CD8-positive, alpha-beta memory T cell (primary cell): Measurements from ENCODE around the gene CNPY4. TPM values are rescaled to one million over a fixed set of nuclear protein-coding genes. Genes with fewer than 3 reads are reported as not detected.

ENCODE experiments used
- CTCF ChIA-PET: fragments of 350-600 bp; sonication (Branson Sonifier 250); formaldehyde crosslinking; loops from one replicate; lab custom pipeline; 2021; ENCODE audit warnings: antibody characterized with exemption; lab: Charles Lee
- POLR2A ChIA-PET: fragments of 350-600 bp; sonication (Branson Sonifier 250); formaldehyde crosslinking; loops from one replicate; lab custom pipeline; 2021; ENCODE audit warnings: antibody characterized with exemption; lab: Charles Lee
- DNase-seq, 5 donors: peaks; one replicate each; pipeline versions ENCODE4 v3.0.0 to v3.0.0-alpha.2; 2020 to 2022; ENCODE audit warnings: mixed read lengths in 1 of 5
- H3K27ac ChIP-seq: one replicate; pipeline ENCODE4 v1.7.0; 2013; ENCODE audit warnings: low read depth, mild to moderate bottlenecking, low read length, moderate library complexity
- H3K27me3 ChIP-seq: 2 replicates; pipeline ENCODE4 v1.7.0; 2013; ENCODE audit warnings: low read length, mild to moderate bottlenecking; ENCODE audit not compliant: insufficient read depth, poor library complexity, severe bottlenecking
- H3K36me3 ChIP-seq: 2 replicates; pipeline ENCODE4 v1.7.0; 2013; ENCODE audit warnings: mild to moderate bottlenecking, low read length, moderate library complexity; ENCODE audit not compliant: insufficient read depth
- H3K4me1 ChIP-seq: 2 replicates; pipeline ENCODE4 v1.7.0; 2013; ENCODE audit warnings: mild to moderate bottlenecking, low read length, moderate library complexity; ENCODE audit not compliant: insufficient read depth
- H3K4me3 ChIP-seq: 2 replicates; pipeline ENCODE4 v1.7.0; 2013; ENCODE audit warnings: mild to moderate bottlenecking, low read length
- H3K9me3 ChIP-seq: 2 replicates; pipeline ENCODE4 v1.7.0; 2013; ENCODE audit warnings: mild to moderate bottlenecking, low read length
- H3K27ac Mint-ChIP-seq, 8 donors: one replicate each; pipeline ENCODE4 v1.8.0; 2020 to 2021; ENCODE audit warnings: mixed read lengths in 8 of 8, mild to moderate bottlenecking in 6 of 8, inconsistent platforms in 3 of 8, moderate library complexity in 3 of 8
- H3K27me3 Mint-ChIP-seq, 2 donors: one replicate each; pipeline ENCODE4 v1.8.0; 2020 to 2021; ENCODE audit warnings: mixed read lengths in 2 of 2, mild to moderate bottlenecking in 1 of 2, moderate library complexity in 1 of 2
- H3K36me3 Mint-ChIP-seq, 3 donors: one replicate each; pipeline ENCODE4 v1.8.0; 2020 to 2021; ENCODE audit warnings: mixed read lengths in 3 of 3, inconsistent platforms in 1 of 3, mild to moderate bottlenecking in 1 of 3
- H3K4me1 Mint-ChIP-seq, 3 donors: one replicate each; pipeline ENCODE4 v1.8.0; 2020 to 2021; ENCODE audit warnings: mixed read lengths in 3 of 3, inconsistent platforms in 1 of 3, mild to moderate bottlenecking in 1 of 3
- H3K4me3 Mint-ChIP-seq, 7 donors: one replicate each; pipeline ENCODE4 v1.8.0; 2020 to 2021; ENCODE audit warnings: mixed read lengths in 7 of 7, mild to moderate bottlenecking in 6 of 7, moderate library complexity in 4 of 7, inconsistent platforms in 2 of 7
- H3K9me3 Mint-ChIP-seq, 5 donors: one replicate each; pipeline ENCODE4 v1.8.0; 2020 to 2022; ENCODE audit warnings: mixed read lengths in 5 of 5, mild to moderate bottlenecking in 3 of 5, moderate library complexity in 2 of 5, inconsistent platforms in 1 of 5
- polyA plus RNA-seq: library from polyadenylated mRNA; unstranded; fragments of 300-500 nt; fragmentation: Illumina TruSeq; gene quantifications from one replicate; pipeline ENCODE4 v1.2.3, GENCODE V29; 2021
- total RNA-seq, 2 experiments: library from RNA; stranded (reverse); gene quantifications; one replicate each; pipeline ENCODE4 v1.2.3, GENCODE V29; 2021

Gene CNPY4
- total and polyA plus RNA-seq, 3 experiments from 2014 or later, result 18.9 to 24.1 (median 19.0) TPM

GRCh38 chr7:100101016-100101862 lies 18.2 kb upstream of the CNPY4 start, which contains the start of the genes AP4M1 and MCM7:
AP4M1 (plus strand) TSS chr7:100101643; CDS start chr7:100101715, 72 bp downstream.
MCM7 (minus strand) TSS chr7:100101397; CDS start chr7:100101294, 103 bp downstream.
- ChIA-PET POLR2A (interaction anchor here (0.6 to 3.5 kb wide), 18 partner anchors 11 to 1116 kb away, joined by 3 to 50 read pairs (median 6); partner anchors contain the start of genes COPS6, MBLAC1, PLOD3 and PPP1R35), CTCF (interaction anchor here (1.1 to 3.8 kb wide), 10 partner anchors 9 to 117 kb away, joined by 3 to 19 read pairs (median 4); partner anchors contain the start of genes MBLAC1 and ZNF3)
- peaks cover 0 to 9% of the 10 kb centered on the region in 2 donors for H3K27me3 Mint-ChIP-seq
- no peaks in the 10 kb centered on the region for H3K9me3 Mint-ChIP-seq
- peaks cover 39 to 48% (median 45%) of the 10 kb centered on the region in 3 donors for H3K4me1 Mint-ChIP-seq
- H3K36me3 Mint-ChIP-seq, result peaks cover 7 to 76% (median 19%) of the 10 kb centered on the region in 3 donors
- H3K4me3 Mint-ChIP-seq, result peak within 1 kb of the TSS; percentile 90 to 97 (median 94)
- Histone ChIP-seq H3K27me3 (no peaks in the 10 kb centered on the region), H3K27ac (peak within 1 kb of the TSS; percentile 85), H3K4me3 (peak within 1 kb of the TSS; percentile 96), H3K36me3 (peaks cover 29% of the 10 kb centered on the region), H3K9me3 (no peaks in the 10 kb centered on the region), H3K4me1 (peaks cover 21% of the 10 kb centered on the region)
- peak within 1 kb of the TSS; percentile 94 to 100 (median 96) for H3K27ac Mint-ChIP-seq
- DNase-seq, result peak; percentile 94 to 97 (median 95)

GRCh38 chr7:100102950-100103840 lies 16.2 kb upstream of the CNPY4 start:
- Histone ChIP-seq H3K9me3 (no peaks in the 10 kb centered on the region), H3K4me1 (peaks cover 21% of the 10 kb centered on the region), H3K27ac (no peak overlapping the region), H3K4me3 (no peak overlapping the region), H3K27me3 (no peaks in the 10 kb centered on the region), H3K36me3 (peaks cover 21% of the 10 kb centered on the region)
- Mint-ChIP-seq H3K9me3 (no peaks in the 10 kb centered on the region), H3K4me1 (peaks cover 32 to 38% (median 34%) of the 10 kb centered on the region in 3 donors), H3K4me3 (peak overlapping the region; percentile 19 to 97 (median 86)), H3K27ac (peak overlapping the region in 4 of 8 donors; percentile 85 to 99 (median 94)), H3K36me3 (peaks cover 0 to 76% (median 16%) of the 10 kb centered on the region in 3 donors), H3K27me3 (peaks cover 0 to 9% of the 10 kb centered on the region in 2 donors)
- no peak for DNase-seq
- POLR2A ChIA-PET, result interaction anchor here (3.4 to 3.5 kb wide), 2 partner anchors 15 to 17 kb away, joined by 17 to 18 read pairs; partner anchors contain the start of gene COPS6
- CTCF ChIA-PET, result interaction anchor here (0.7 to 3.1 kb wide), 5 partner anchors 8 to 26 kb away, joined by 3 to 19 read pairs (median 5); no protein-coding TSS in a partner anchor

GRCh38 chr7:100105534-100105933 lies 13.9 kb upstream of the CNPY4 start:
- Histone ChIP-seq H3K27me3 (no peaks in the 10 kb centered on the region), H3K4me1 (peaks cover 7% of the 10 kb centered on the region), H3K4me3 (no peak overlapping the region), H3K9me3 (no peaks in the 10 kb centered on the region), H3K36me3 (peaks cover 18% of the 10 kb centered on the region), H3K27ac (no peak overlapping the region)
- DNase-seq, result no peak
- Mint-ChIP-seq H3K4me1 (peaks cover 10 to 15% (median 11%) of the 10 kb centered on the region in 3 donors), H3K36me3 (peaks cover 0 to 74% (median 6%) of the 10 kb centered on the region in 3 donors), H3K9me3 (no peaks in the 10 kb centered on the region), H3K4me3 (no peak overlapping the region), H3K27me3 (peaks cover 0 to 5% of the 10 kb centered on the region in 2 donors), H3K27ac (peak overlapping the region in 2 of 8 donors; percentile 47 to 92)
- CTCF ChIA-PET, result interaction anchor here (1.1 kb wide), 1 partner anchor 10 kb away, joined by 3 read pairs; no protein-coding TSS in a partner anchor
- POLR2A ChIA-PET, result interaction anchor here (0.6 kb wide), 1 partner anchor 497 kb away, joined by 3 read pairs; the partner anchor contains the start of gene PCOLCE

- ChIA-PET CTCF (interaction anchor here (1.7 kb wide), 1 partner anchor 24 kb away, joined by 5 read pairs; no protein-coding TSS in a partner anchor), POLR2A (no interaction called here)
- Mint-ChIP-seq H3K27ac (peak overlapping the region in 2 of 8 donors; percentile 24 to 41), H3K4me3 (no peak overlapping the region), H3K9me3 (no peaks in the 10 kb centered on the region), H3K27me3 (no peaks in the 10 kb centered on the region), H3K36me3 (peaks cover 0 to 75% (median 6%) of the 10 kb centered on the region in 3 donors), H3K4me1 (peaks cover 8 to 10% (median 10%) of the 10 kb centered on the region in 3 donors)
- no peak for DNase-seq
- Histone ChIP-seq H3K4me3 (no peak overlapping the region), H3K9me3 (no peaks in the 10 kb centered on the region), H3K27me3 (no peaks in the 10 kb centered on the region), H3K4me1 (peaks cover 7% of the 10 kb centered on the region), H3K36me3 (peaks cover 28% of the 10 kb centered on the region), H3K27ac (no peak overlapping the region)
Measured at GRCh38 chr7:100106633-100107032, 12.8 kb upstream of the CNPY4 start.

- H3K27ac ChIP-seq, result no peak overlapping the region
- peaks cover 8 to 10% (median 10%) of the 10 kb centered on the region in 3 donors for H3K4me1 Mint-ChIP-seq
- H3K9me3 ChIP-seq, result no peaks in the 10 kb centered on the region
- H3K36me3 Mint-ChIP-seq, result peaks cover 0 to 81% (median 6%) of the 10 kb centered on the region in 3 donors
- H3K4me3 Mint-ChIP-seq, result no peak overlapping the region
- H3K27me3 Mint-ChIP-seq, result no peaks in the 10 kb centered on the region
- H3K27me3 ChIP-seq, result no peaks in the 10 kb centered on the region
- no peaks in the 10 kb centered on the region for H3K9me3 Mint-ChIP-seq
- ChIA-PET CTCF (interaction anchor here (1.7 kb wide), 1 partner anchor 24 kb away, joined by 5 read pairs; no protein-coding TSS in a partner anchor), POLR2A (no interaction called here)
- peak overlapping the region in 1 of 8 donors; percentile 24 for H3K27ac Mint-ChIP-seq
- DNase-seq, result no peak
- H3K4me1 ChIP-seq, result peaks cover 4% of the 10 kb centered on the region
- peaks cover 31% of the 10 kb centered on the region for H3K36me3 ChIP-seq
- no peak overlapping the region for H3K4me3 ChIP-seq
Measured at GRCh38 chr7:100107125-100107737, 12.2 kb upstream of the CNPY4 start.

GRCh38 chr7:100107890-100108289 lies 11.5 kb upstream of the CNPY4 start:
- H3K36me3 ChIP-seq, result peaks cover 31% of the 10 kb centered on the region
- Mint-ChIP-seq H3K4me3 (no peak overlapping the region), H3K4me1 (peaks cover 3 to 4% (median 4%) of the 10 kb centered on the region in 3 donors), H3K27ac (peak overlapping the region in 2 of 8 donors; percentile 54 to 60), H3K27me3 (no peaks in the 10 kb centered on the region), H3K9me3 (no peaks in the 10 kb centered on the region), H3K36me3 (peaks cover 0 to 86% (median 7%) of the 10 kb centered on the region in 3 donors)
- DNase-seq, result no peak
- ChIA-PET POLR2A (no interaction called here), CTCF (no interaction called here)
- no peaks in the 10 kb centered on the region for H3K4me1 ChIP-seq
- H3K9me3 ChIP-seq, result no peaks in the 10 kb centered on the region
- H3K4me3 ChIP-seq, result no peak overlapping the region
- H3K27ac ChIP-seq, result no peak overlapping the region
- no peaks in the 10 kb centered on the region for H3K27me3 ChIP-seq
